HG03280 (cell line): ENCODE measurements around the gene CES1.
"Not testable (repeated sequence)": the region's sequence is repeated elsewhere in the genome, so short reads cannot be mapped to it uniquely, and the experiment has no call there.

Source experiments
- ATAC-seq: cut with Tn5 transposase; IDR thresholded peaks from one replicate; pipeline ENCODE4 v1.9.1; 2021; ENCODE audit warnings: mild to moderate bottlenecking, moderate library complexity; ENCODE audit not compliant: unreplicated experiment

Gene CES1

GRCh38 chr16:55792934-55793374 lies 39.9 kb downstream of the CES1 start:
- ATAC-seq = not testable (repeated sequence)

GRCh38 chr16:55791512-55791911 lies 41.4 kb downstream of the CES1 start:
- ATAC-seq = not testable (repeated sequence)

- ATAC-seq = not testable (repeated sequence)
These were observed 42.7 kb downstream of the CES1 start for GRCh38 chr16:55790240-55790639.

GRCh38 chr16:55782793-55783091 lies 50.2 kb downstream of the CES1 start:
- not testable (repeated sequence) for ATAC-seq

GRCh38 chr16:55782091-55782792 lies 50.7 kb downstream of the CES1 start:
- ATAC-seq = not testable (repeated sequence)

GRCh38 chr16:55781456-55781855 lies 51.4 kb downstream of the CES1 start:
- ATAC-seq = not testable (repeated sequence)

GRCh38 chr16:55780095-55780407 lies 52.8 kb downstream of the CES1 start:
- ATAC-seq = not testable (repeated sequence)

- ATAC-seq = no peak
These were observed 53.3 kb downstream of the CES1 start for GRCh38 chr16:55779402-55780094.

GRCh38 chr16:55778757-55779156 lies 54.1 kb downstream of the CES1 start:
- no peak for ATAC-seq

- no peak for ATAC-seq
These were observed 57.0 kb downstream of the CES1 start for GRCh38 chr16:55775857-55776256.

GRCh38 chr16:55773859-55774549 lies 58.9 kb downstream of the CES1 start:
- ATAC-seq = no peak

- ATAC-seq = no peak
These were observed 67.7 kb downstream of the CES1 start for GRCh38 chr16:55765161-55765560.

- ATAC-seq = no peak
These were observed 72.4 kb downstream of the CES1 start for GRCh38 chr16:55760310-55761001.

GRCh38 chr16:55759965-55760309 lies 73.0 kb downstream of the CES1 start:
- not testable (repeated sequence) for ATAC-seq

- not testable (repeated sequence) for ATAC-seq
These were observed 75.0 kb downstream of the CES1 start for GRCh38 chr16:55757595-55758527.

- ATAC-seq = no peak
These were observed 75.9 kb downstream of the CES1 start for GRCh38 chr16:55756963-55757362.

- ATAC-seq = no peak
These were observed 78.8 kb downstream of the CES1 start for GRCh38 chr16:55754056-55754455.

GRCh38 chr16:55753145-55753631 lies 79.7 kb downstream of the CES1 start:
- not testable (repeated sequence) for ATAC-seq
